Retinal pigment epithelial cell (primary cell): ENCODE data around the gene VASH2.

Experiments used
- DNase-seq: peaks from one replicate; pipeline ENCODE4 v3.0.0-alpha.2; 2010; ENCODE audit warnings: low read depth
- H3K4me3 ChIP-seq: 2 replicates; pipeline ENCODE4 v1.5.1; 2011; ENCODE audit warnings: mild to moderate bottlenecking, low read length, control low read depth, moderate library complexity
- CTCF ChIP-seq: conservative IDR thresholded peaks from 2 replicates; pipeline ENCODE4 v1.5.1; 2011; ENCODE audit warnings: low read depth, low read length, control low read depth, inconsistent platforms

Gene VASH2

DNA sequence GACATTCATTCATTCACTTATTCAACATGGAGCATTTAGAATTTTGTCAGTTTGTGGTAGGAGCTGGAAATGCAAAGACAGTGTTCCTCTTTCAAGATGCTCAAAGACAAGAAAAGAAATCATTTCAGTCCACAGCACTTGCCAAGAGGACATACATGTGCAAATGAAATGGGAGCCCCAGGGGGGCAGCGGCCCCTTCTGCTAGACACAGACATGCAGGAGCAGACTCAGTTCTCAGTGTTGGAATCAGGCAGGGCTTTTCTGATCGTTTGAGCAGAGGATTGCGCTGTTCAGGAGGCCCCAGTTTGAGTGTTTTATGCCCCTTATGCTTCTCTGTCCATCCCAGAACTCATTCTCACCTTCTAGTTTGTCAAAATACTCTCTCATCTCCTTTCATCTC lies 35.6 kb upstream of the VASH2 start:
- no peak for TF ChIP-seq CTCF
- no peak overlapping the region for H3K4me3 ChIP-seq
- no peak for DNase-seq

DNA sequence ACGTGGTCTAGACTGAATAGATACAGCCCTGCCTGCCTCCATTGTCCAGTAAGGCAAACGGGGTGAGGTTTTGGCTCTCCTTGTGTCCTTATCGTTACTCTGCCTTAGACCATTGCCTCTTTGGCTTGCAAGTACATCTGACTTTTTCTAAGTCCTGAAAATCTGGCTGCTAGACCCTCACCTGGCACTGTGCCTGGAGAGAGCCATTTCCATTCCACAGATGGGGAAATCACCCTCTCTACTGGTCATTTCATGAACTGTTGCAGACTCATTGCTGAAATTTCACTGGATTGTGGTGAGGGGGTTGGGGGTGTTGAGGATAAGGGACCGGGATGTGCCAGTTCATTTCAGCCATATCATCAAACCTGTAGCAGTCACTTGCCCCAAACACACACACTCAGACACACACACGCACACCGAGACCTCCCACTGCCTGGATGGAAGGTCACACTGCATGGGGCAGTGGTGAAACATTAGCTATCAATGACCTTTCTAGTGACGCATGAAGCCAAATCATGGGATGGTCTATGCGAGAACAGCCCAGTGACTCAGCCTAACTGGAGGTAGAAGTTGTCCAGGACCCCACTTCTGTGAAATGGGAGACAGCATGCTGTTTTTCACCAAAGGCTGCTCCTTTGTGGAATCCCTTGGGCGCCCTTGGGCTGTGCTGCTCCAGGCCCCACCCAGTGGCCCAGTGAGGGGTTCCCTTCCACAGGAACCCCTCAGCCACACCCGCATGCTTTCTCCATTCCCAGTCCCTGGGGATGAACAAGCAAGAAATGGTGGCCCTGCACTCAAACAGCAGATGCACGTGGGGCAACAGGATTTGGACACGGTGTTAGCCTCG lies 34.9 kb upstream of the VASH2 start:
- DNase-seq: no peak
- H3K4me3 ChIP-seq: no peak overlapping the region
- TF ChIP-seq CTCF: peak; percentile 62

GRCh38 chr1:212916481-212917133 lies 33.7 kb upstream of the VASH2 start:
- no peak overlapping the region for H3K4me3 ChIP-seq
- no peak for TF ChIP-seq CTCF
- DNase-seq: no peak

- TF ChIP-seq CTCF: no peak
- no peak overlapping the region for H3K4me3 ChIP-seq
- DNase-seq: no peak
Measured at GRCh38 chr1:212917134-212917485, 33.2 kb upstream of the VASH2 start.

DNA sequence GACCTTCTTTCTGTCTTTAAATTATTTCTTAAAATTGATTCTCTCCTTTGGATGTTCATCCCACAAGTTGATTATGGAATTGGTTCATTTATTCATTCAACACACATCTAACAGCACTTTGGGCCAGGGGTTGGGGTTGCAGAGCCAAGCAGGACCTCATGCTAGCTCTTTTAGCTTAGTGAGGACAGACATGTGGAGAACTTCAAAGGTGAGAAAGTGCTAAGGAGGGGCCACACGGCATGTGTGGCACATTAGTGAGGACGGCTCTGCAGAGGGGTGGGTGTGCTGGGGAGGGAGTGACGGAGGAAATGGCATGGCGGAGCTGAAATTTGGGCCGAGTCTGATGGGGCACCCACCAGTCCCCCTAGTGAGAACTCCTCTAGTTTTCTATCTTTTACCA lies 32.5 kb upstream of the VASH2 start:
- TF ChIP-seq CTCF: no peak
- no peak for DNase-seq
- no peak overlapping the region for H3K4me3 ChIP-seq

- no peak for DNase-seq
- TF ChIP-seq CTCF: no peak
- H3K4me3 ChIP-seq: no peak overlapping the region
Measured at GRCh38 chr1:212918824-212919223, 31.5 kb upstream of the VASH2 start.

GRCh38 chr1:212920246-212920645 lies 30.1 kb upstream of the VASH2 start:
- H3K4me3 ChIP-seq: no peak overlapping the region
- DNase-seq: no peak
- no peak for TF ChIP-seq CTCF
